Activated T-helper 2 cell treated with anti-CD3 and anti-CD28 coated beads, Interferon-gamma antibody, Interleukin-2, Interleukin-4, amounts not matched to agents 10 μg/mL and 5 μg/mL and 100 μg/mL, durations not matched to agents 14 hours and 24 hours and 36 hours (primary cell): ENCODE measurements around the gene COPS7A. TPM values are rescaled to one million over a fixed set of nuclear protein-coding genes. Genes with fewer than 3 reads are reported as not detected.

Experiments used
- DNase-seq: peaks from one replicate; pipeline ENCODE4 v3.0.0; 2021; ENCODE audit warnings: low spot score
- H3K27ac Mint-ChIP-seq: one replicate; pipeline ENCODE4 v1.8.0; 2021; ENCODE audit warnings: mixed read lengths
- H3K27me3 Mint-ChIP-seq: one replicate; pipeline ENCODE4 v1.8.0; 2021; ENCODE audit warnings: low read depth, mixed read lengths
- H3K36me3 Mint-ChIP-seq: one replicate; pipeline ENCODE4 v1.8.0; 2021; ENCODE audit warnings: low read depth, mixed read lengths
- H3K4me1 Mint-ChIP-seq: one replicate; pipeline ENCODE4 v1.8.0; 2021; ENCODE audit warnings: low read depth, mixed read lengths
- H3K4me3 Mint-ChIP-seq: one replicate; pipeline ENCODE4 v1.8.0; 2021; ENCODE audit warnings: low read depth, mild to moderate bottlenecking, moderate library complexity, mixed read lengths
- H3K9me3 Mint-ChIP-seq: one replicate; pipeline ENCODE4 v1.8.0; 2021; ENCODE audit warnings: mixed read lengths
- intact Hi-C: fragments of 100-400 bp; cut with micrococcal nuclease; formaldehyde crosslinking; loops from one replicate; pipeline ENCODE4 v1.15.1; 2023
- total RNA-seq: library from RNA; stranded (reverse); gene quantifications from 2 replicates; pipeline ENCODE4 v1.2.3, GENCODE V29; 2022

COPS7A gene
- total RNA-seq, 1 donor from 2014 or later: 33.0 TPM

DNA sequence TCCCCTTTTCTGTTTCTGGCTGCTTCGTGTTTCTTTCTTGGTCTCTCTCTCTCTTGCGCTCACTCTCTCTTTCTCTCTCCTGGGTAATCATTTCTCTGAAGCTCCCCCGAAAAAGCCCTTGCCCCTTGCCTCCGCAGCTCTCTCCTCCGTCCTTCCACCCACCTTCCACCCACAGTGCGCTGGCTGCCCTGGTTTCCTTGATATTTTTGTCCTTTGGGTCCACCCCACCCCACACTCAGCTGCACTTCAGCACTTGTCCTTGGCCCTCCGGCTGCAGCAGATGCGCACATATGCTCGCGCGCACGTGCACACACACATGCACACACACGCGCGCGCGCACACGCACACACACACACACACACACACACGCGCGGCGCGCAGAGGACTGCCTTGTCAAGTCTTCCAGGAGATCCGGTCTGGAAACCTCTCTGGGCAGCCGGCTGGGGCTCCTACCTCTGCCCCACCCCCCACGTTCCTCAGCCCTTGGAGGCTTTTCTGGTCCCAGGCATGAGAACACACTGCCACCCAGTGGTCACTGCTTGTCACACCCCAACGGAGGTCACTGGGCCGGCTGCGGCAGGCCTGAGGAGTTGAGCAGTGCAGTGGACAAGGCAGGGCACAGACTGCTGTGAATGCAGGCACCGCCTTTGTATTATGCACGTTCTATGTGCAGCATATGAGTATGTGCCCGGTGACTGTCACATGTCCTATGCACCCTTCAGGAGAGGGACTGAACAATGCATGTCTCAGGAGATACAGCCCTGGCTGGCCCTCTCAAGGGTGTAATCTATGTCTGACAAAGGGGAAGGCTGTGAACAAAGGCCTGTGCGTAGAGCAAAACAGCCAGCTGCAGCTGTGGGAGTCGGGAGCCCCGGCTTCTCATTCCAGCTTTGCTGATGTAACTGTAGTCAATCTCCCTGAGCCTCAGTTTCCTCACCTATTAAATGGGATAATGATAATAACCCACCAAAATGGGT is 55.0 kb downstream of the COPS7A start:
- DNase-seq: peak; percentile 81
- Mint-ChIP-seq H3K4me3 (peak overlapping the region; percentile 71), H3K36me3 (peaks cover 48% of the 10 kb centered on the region), H3K27ac (peak overlapping the region; percentile 66), H3K27me3 (no peaks in the 10 kb centered on the region), H3K4me1 (peaks cover 77% of the 10 kb centered on the region), H3K9me3 (no peaks in the 10 kb centered on the region)
- intact Hi-C loops: loop anchor here (2.0 kb wide), 1 partner anchor 14 kb away; no protein-coding TSS in a partner anchor

- peaks cover 80% of the 10 kb centered on the region for H3K4me1 Mint-ChIP-seq
- no peak for DNase-seq
- intact Hi-C loops: loop anchor here (1.0 to 5.0 kb wide), 5 partner anchors 8 to 173 kb away; partner anchors contain the start of genes CD4, CHD4, LAG3 and MLF2
Observed at GRCh38 chr12:6779708-6780432, 56.0 kb downstream of the COPS7A start.

DNA sequence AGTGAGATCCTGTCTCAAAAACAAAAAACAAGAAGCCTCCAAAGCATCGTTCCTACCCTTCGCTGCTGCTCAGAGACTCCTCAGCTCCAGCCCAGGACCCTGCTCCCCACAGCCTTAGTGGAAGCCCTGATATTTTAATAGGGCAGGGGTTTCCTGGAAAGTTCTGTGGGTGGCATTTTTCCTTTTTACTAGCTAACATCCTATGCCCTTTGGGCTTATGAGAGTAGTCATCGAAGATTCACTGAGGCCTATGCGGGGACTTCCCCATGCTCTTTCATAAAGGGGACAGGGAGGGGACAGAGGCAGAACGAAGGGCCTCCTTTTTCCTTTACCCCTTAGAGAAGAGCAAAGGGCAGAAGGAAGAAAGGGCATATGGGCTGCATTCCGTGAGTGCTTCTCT is 56.7 kb downstream of the COPS7A start:
- no peak for DNase-seq
- peak overlapping the region; percentile 53 for H3K4me3 Mint-ChIP-seq
- intact Hi-C loops: loop anchor here (1.0 to 5.0 kb wide), 4 partner anchors 8 to 173 kb away; partner anchors contain the start of genes CD4, CHD4, LAG3 and MLF2
- H3K27ac Mint-ChIP-seq: peak overlapping the region; percentile 66
- H3K27me3 Mint-ChIP-seq: no peaks in the 10 kb centered on the region
- no peaks in the 10 kb centered on the region for H3K9me3 Mint-ChIP-seq
- peaks cover 78% of the 10 kb centered on the region for H3K4me1 Mint-ChIP-seq
- H3K36me3 Mint-ChIP-seq: peaks cover 31% of the 10 kb centered on the region

More at GRCh38 chr12:6779708-6780432, 56.0 kb downstream of the COPS7A start:
- H3K36me3 Mint-ChIP-seq: peaks cover 38% of the 10 kb centered on the region
- no peaks in the 10 kb centered on the region for H3K27me3 Mint-ChIP-seq
- peak overlapping the region; percentile 57 for H3K4me3 Mint-ChIP-seq
- no peaks in the 10 kb centered on the region for H3K9me3 Mint-ChIP-seq
- peak overlapping the region; percentile 66 for H3K27ac Mint-ChIP-seq

Other genes with a start within 250 kb of the COPS7A start
- 262 and 283 TPM in 2 replicates for gene MRPL51, start 230.8 kb upstream of the COPS7A start, total RNA-seq
- 114 and 120 TPM in 2 replicates for gene NCAPD2, start 229.9 kb upstream of the COPS7A start, total RNA-seq
- gene GAPDH, start 189.5 kb upstream of the COPS7A start, total RNA-seq: 4,713 and 4,805 TPM in 2 replicates
- 15.5 and 16.6 TPM in 2 replicates for gene IFFO1, start 168.0 kb upstream of the COPS7A start, total RNA-seq
- gene NOP2, start 155.8 kb upstream of the COPS7A start, total RNA-seq: 146 and 157 TPM in 2 replicates
- 343 and 351 TPM in 2 replicates for gene CHD4, start 116.7 kb upstream of the COPS7A start, total RNA-seq
- gene LPAR5, start 88.1 kb upstream of the COPS7A start, total RNA-seq: 3.6 and 4.1 TPM in 2 replicates
- gene ACRBP, start 76.6 kb upstream of the COPS7A start, total RNA-seq: 1.2 and 1.5 TPM in 2 replicates
- gene ING4, start 60.9 kb upstream of the COPS7A start, total RNA-seq: 18.5 and 19.1 TPM in 2 replicates
- 73.7 and 75.4 TPM in 2 replicates for gene ZNF384, start 34.7 kb upstream of the COPS7A start, total RNA-seq
- gene PIANP, start 23.2 kb upstream of the COPS7A start, total RNA-seq: 0.18 TPM in 1 of 2 replicates, not detected in the other
- 162 and 172 TPM in 2 replicates for gene MLF2, start 29.1 kb downstream of the COPS7A start, total RNA-seq
- 235 and 262 TPM in 2 replicates for gene PTMS, start 42.3 kb downstream of the COPS7A start, total RNA-seq
- gene LAG3, start 48.5 kb downstream of the COPS7A start, total RNA-seq: 215 and 223 TPM in 2 replicates
- 354 and 368 TPM in 2 replicates for gene CD4, start 65.5 kb downstream of the COPS7A start, total RNA-seq
- gene GPR162, start 97.8 kb downstream of the COPS7A start, total RNA-seq: 0.11 and 0.30 TPM in 2 replicates
- gene P3H3, start 104.4 kb downstream of the COPS7A start, total RNA-seq: 5.2 and 5.3 TPM in 2 replicates
- gene GNB3, start 116.9 kb downstream of the COPS7A start, total RNA-seq: 1.2 and 1.3 TPM in 2 replicates
- gene CDCA3, start 127.2 kb downstream of the COPS7A start, total RNA-seq: 41.6 and 42.1 TPM in 2 replicates
- gene USP5, start 128.1 kb downstream of the COPS7A start, total RNA-seq: 133 and 134 TPM in 2 replicates
- gene TPI1, start 143.5 kb downstream of the COPS7A start, total RNA-seq: 1,708 and 1,711 TPM in 2 replicates
- gene SPSB2, start 149.3 kb downstream of the COPS7A start, total RNA-seq: 3.7 and 4.1 TPM in 2 replicates
- 4.7 and 6.6 TPM in 2 replicates for gene LRRC23, start 180.8 kb downstream of the COPS7A start, total RNA-seq
- 230 and 235 TPM in 2 replicates for gene ENO2, start 190.5 kb downstream of the COPS7A start, total RNA-seq
- 66.8 and 70.5 TPM in 2 replicates for gene ATN1, start 203.9 kb downstream of the COPS7A start, total RNA-seq
- gene RNU7-1, start 219.8 kb downstream of the COPS7A start, total RNA-seq: not detected in 2 replicates
- 158 and 173 TPM in 2 replicates for gene C12orf57, start 220.0 kb downstream of the COPS7A start, total RNA-seq
- gene PTPN6, start 227.3 kb downstream of the COPS7A start, total RNA-seq: 250 and 252 TPM in 2 replicates
- 381 and 391 TPM in 2 replicates for gene PHB2, start 246.6 kb downstream of the COPS7A start, total RNA-seq
- gene EMG1, start 246.9 kb downstream of the COPS7A start, total RNA-seq: 104 and 112 TPM in 2 replicates